Measurements from ENCODE around the gene TOR1B. TPM values are rescaled to one million over a fixed set of nuclear protein-coding genes. Genes with fewer than 3 reads are reported as not detected.

TOR1B gene
- total RNA-seq, 1 experiment from 2014 or later, result 19.0 TPM

DNA sequence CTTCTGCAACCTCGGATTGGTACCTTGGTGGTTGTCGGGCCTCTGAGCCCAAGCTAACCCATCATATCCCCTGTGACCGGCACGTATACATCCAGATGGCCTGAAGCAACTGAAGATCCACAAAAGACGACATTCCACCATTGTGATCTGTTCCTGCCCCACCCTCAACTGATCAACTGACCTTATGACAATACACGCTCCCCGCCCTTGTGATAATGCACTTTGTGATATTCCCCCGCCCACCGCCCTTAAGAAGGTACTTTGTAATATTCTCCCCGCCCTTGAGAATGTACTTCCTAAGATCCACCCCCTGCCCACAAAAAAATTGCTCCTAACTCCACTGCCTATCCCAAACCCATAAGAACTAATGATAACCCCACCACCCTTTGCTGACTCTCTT lies 16.5 kb upstream of the TOR1B start:
- Histone ChIP-seq H3K9me3 (ENCODE audit: control insufficient read depth in 1 of 2, insufficient read depth in 1 of 2, low read depth in 1 of 2, low read length in 2 of 2) (no peaks in the 10 kb centered on the region), H4K20me1 (ENCODE audit: insufficient read depth) (no peaks in the 10 kb centered on the region), H3K27ac (ENCODE audit: low read depth, low read length) (no peak overlapping the region), H3K9ac (ENCODE audit: low read length) (no peak overlapping the region), H3K4me3 (replicated peaks in 1 of 2; ENCODE audit: low read depth in 1 of 2, low read length in 2 of 2) (no peak overlapping the region), H3K9me2 (ENCODE audit: insufficient read depth) (no peaks in the 10 kb centered on the region), H3K4me1 (ENCODE audit: control insufficient read depth in 1 of 2, insufficient read depth in 2 of 2, low read length in 2 of 2) (peaks cover 3 to 11% of the 10 kb centered on the region in 2 experiments; a peak in 2 of 4 replicates), H3K36me3 (ENCODE audit: control insufficient read depth in 1 of 2, insufficient read depth in 2 of 2, low read length in 2 of 2) (no peaks in the 10 kb centered on the region), H3K27me3 (ENCODE audit: insufficient read depth, low read length) (no peaks in the 10 kb centered on the region), H3K79me2 (ENCODE audit: insufficient read depth, low read length) (no peaks in the 10 kb centered on the region), H2AFZ (ENCODE audit: low read depth, low read length, poor library complexity, severe bottlenecking) (no peak overlapping the region), H3K4me2 (ENCODE audit: low read length) (no peak overlapping the region)
- ATAC-seq (no peak), DNase-seq (ENCODE audit: low read depth, low spot score) (no peak)
- ChIA-PET RAD21 (ENCODE audit: low non-redundant PET in 1 of 2, low total read pairs in 2 of 2, uncharacterized antibody in 2 of 2, unreplicated experiment in 2 of 2) (no interaction called here), POLR2A (no interaction called here), CTCF (no interaction called here)
- intact Hi-C loops (cut with micrococcal nuclease), result no loop called here
- no TSS peak for BruUV-seq (replicated peaks)
- TF ChIP-seq TCF7L2 (IDR thresholded peaks at IDR 0.05; ENCODE audit: borderline replicate concordance, extremely low read depth, insufficient read depth, insufficient read length) (no peak), SRF (IDR thresholded peaks at IDR 0.05; ENCODE audit: low read depth) (no peak), FOSL1 (IDR thresholded peaks at IDR 0.05; ENCODE audit: low read depth) (no peak), EGR1 (IDR thresholded peaks at IDR 0.05; ENCODE audit: low read depth) (no peak), POLR2AphosphoS5 (IDR thresholded peaks at IDR 0.05; ENCODE audit: low read depth, low read length) (no peak), POLR2A (IDR thresholded peaks at IDR 0.05; ENCODE audit: borderline replicate concordance, extremely low read depth, insufficient read depth, insufficient read length) (no peak), ZNF274 (IDR thresholded peaks at IDR 0.05; ENCODE audit: low read depth, low read length) (no peak), CEBPB (IDR thresholded peaks at IDR 0.05; ENCODE audit: low read depth) (no peak), REST (IDR thresholded peaks at IDR 0.05; ENCODE audit: low read depth) (no peak), SIN3A (IDR thresholded peaks at IDR 0.05; ENCODE audit: low read depth) (no peak)
- TF ChIP-seq, protein P1, sequence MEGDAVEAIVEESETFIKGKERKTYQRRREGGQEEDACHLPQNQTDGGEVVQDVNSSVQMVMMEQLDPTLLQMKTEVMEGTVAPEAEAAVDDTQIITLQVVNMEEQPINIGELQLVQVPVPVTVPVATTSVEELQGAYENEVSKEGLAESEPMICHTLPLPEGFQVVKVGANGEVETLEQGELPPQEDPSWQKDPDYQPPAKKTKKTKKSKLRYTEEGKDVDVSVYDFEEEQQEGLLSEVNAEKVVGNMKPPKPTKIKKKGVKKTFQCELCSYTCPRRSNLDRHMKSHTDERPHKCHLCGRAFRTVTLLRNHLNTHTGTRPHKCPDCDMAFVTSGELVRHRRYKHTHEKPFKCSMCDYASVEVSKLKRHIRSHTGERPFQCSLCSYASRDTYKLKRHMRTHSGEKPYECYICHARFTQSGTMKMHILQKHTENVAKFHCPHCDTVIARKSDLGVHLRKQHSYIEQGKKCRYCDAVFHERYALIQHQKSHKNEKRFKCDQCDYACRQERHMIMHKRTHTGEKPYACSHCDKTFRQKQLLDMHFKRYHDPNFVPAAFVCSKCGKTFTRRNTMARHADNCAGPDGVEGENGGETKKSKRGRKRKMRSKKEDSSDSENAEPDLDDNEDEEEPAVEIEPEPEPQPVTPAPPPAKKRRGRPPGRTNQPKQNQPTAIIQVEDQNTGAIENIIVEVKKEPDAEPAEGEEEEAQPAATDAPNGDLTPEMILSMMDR (IDR thresholded peaks at IDR 0.05 in 2 of 3, conservative IDR thresholded peaks at IDR 0.05 in 1 of 3; ENCODE audit: borderline replicate concordance in 1 of 3, insufficient read depth in 1 of 3, low read depth in 2 of 3, low read length in 2 of 3), result no peak
- TF ChIP-seq, protein P2, sequence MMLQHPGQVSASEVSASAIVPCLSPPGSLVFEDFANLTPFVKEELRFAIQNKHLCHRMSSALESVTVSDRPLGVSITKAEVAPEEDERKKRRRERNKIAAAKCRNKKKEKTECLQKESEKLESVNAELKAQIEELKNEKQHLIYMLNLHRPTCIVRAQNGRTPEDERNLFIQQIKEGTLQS (IDR thresholded peaks at IDR 0.05), result no peak
